IMR-90 (cell line): ENCODE results near the gene TMEM100.

Source experiments
- CEBPB ChIP-seq: IDR thresholded peaks from 2 replicates; pipeline ENCODE4 v1.6.1; 2012; ENCODE audit warnings: low read depth, low read length, improper control_type of control experiment
- CHD1 ChIP-seq: IDR thresholded peaks from 2 replicates; pipeline ENCODE4 v1.6.1; 2012; ENCODE audit warnings: low read depth, low read length, improper control_type of control experiment
- ELK1 ChIP-seq: fragments of 150-350 bp; IDR thresholded peaks from 2 replicates; pipeline ENCODE4 v1.6.1; 2016; ENCODE audit warnings: low read depth, mild to moderate bottlenecking, low read length, moderate library complexity, borderline replicate concordance
- FOS ChIP-seq: fragments of 150-350 bp; IDR thresholded peaks from 2 replicates; pipeline ENCODE4 v1.6.1; 2016; ENCODE audit warnings: low read depth, low read length
- MAFK ChIP-seq: IDR thresholded peaks from 2 replicates; pipeline ENCODE4 v1.6.1; 2012; ENCODE audit warnings: low read depth, low read length, improper control_type of control experiment
- MAZ ChIP-seq: IDR thresholded peaks from 2 replicates; pipeline ENCODE4 v1.6.1; 2012; ENCODE audit warnings: low read depth, mild to moderate bottlenecking, low read length, improper control_type of control experiment, moderate library complexity, borderline replicate concordance
- POLR2A ChIP-seq: IDR thresholded peaks from 2 replicates; pipeline ENCODE4 v1.6.1; 2012; ENCODE audit warnings: mild to moderate bottlenecking, low read depth, low read length
- RCOR1 ChIP-seq: IDR thresholded peaks from 2 replicates; pipeline ENCODE4 v1.6.1; 2012; ENCODE audit warnings: mild to moderate bottlenecking, low read length, improper control_type of control experiment; ENCODE audit not compliant: insufficient replicate concordance
- USF2 ChIP-seq: fragments of 150-350 bp; IDR thresholded peaks from 2 replicates; pipeline ENCODE4 v1.6.1; 2017; ENCODE audit warnings: mild to moderate bottlenecking, antibody characterized with exemption, low read length, low read depth
- TF ChIP-seq, protein P1 (sequence below): conservative IDR thresholded peaks from 2 replicates; pipeline ENCODE4 v1.5.1; 2012; ENCODE audit warnings: mild to moderate bottlenecking, low read depth, low read length, improper control_type of control experiment

DNA sequence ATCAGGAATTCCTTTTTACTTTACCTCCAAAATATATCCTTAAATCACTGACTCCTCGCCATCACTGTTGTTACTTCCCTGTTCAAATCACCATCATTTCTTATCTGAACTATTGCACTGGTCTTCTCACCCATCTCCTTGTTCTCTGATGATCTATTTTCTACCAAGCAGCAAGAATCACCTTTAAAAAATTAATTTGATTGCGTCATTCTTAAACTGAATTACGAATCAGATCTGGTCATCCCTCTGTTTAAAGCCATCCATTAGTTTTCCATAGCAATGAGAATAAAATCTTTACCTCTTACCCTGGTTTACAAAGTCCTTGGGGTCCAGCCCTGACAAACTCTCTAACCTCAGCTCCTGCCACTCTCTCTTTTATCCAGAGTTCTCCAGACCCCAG lies 42.8 kb upstream of the TMEM100 start:
- TF ChIP-seq ELK1 (no peak), MAZ (no peak), POLR2A (no peak), CHD1 (no peak), CEBPB (peak; percentile 76), RCOR1 (no peak), MAFK (no peak), FOS (no peak), USF2 (no peak)
- TF ChIP-seq, protein P1, sequence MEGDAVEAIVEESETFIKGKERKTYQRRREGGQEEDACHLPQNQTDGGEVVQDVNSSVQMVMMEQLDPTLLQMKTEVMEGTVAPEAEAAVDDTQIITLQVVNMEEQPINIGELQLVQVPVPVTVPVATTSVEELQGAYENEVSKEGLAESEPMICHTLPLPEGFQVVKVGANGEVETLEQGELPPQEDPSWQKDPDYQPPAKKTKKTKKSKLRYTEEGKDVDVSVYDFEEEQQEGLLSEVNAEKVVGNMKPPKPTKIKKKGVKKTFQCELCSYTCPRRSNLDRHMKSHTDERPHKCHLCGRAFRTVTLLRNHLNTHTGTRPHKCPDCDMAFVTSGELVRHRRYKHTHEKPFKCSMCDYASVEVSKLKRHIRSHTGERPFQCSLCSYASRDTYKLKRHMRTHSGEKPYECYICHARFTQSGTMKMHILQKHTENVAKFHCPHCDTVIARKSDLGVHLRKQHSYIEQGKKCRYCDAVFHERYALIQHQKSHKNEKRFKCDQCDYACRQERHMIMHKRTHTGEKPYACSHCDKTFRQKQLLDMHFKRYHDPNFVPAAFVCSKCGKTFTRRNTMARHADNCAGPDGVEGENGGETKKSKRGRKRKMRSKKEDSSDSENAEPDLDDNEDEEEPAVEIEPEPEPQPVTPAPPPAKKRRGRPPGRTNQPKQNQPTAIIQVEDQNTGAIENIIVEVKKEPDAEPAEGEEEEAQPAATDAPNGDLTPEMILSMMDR = no peak
